Neural cell (in vitro differentiated cells): ENCODE data around the gene SH3PXD2A.

Experiments
- CTCF ChIP-seq: fragments of 450-650 bp; IDR thresholded peaks from 2 replicates; pipeline ENCODE4 v1.5.1; 2014; ENCODE audit warnings: antibody characterized with exemption, mild to moderate bottlenecking, moderate library complexity; ENCODE audit not compliant: poor library complexity, severe bottlenecking
- EP300 ChIP-seq: fragments of 450-650 bp; conservative IDR thresholded peaks from 2 replicates; pipeline ENCODE4 v1.6.1; 2014; ENCODE audit warnings: antibody characterized with exemption, mild to moderate bottlenecking, moderate library complexity; ENCODE audit not compliant: poor library complexity, severe bottlenecking
- MXI1 ChIP-seq: fragments of 450-650 bp; conservative IDR thresholded peaks from 2 replicates; pipeline ENCODE4 v1.6.1; 2014; ENCODE audit warnings: antibody characterized with exemption, mild to moderate bottlenecking; ENCODE audit not compliant: poor library complexity, severe bottlenecking
- POLR2AphosphoS5 ChIP-seq: IDR thresholded peaks from 2 replicates; pipeline ENCODE4 v1.6.1; 2012
- REST ChIP-seq: IDR thresholded peaks from 2 replicates; pipeline ENCODE4 v1.6.1; 2012; ENCODE audit warnings: borderline replicate concordance
- SMC3 ChIP-seq: fragments of 450-650 bp; conservative IDR thresholded peaks from 2 replicates; pipeline ENCODE4 v1.6.1; 2014; ENCODE audit warnings: antibody characterized with exemption, mild to moderate bottlenecking, moderate library complexity; ENCODE audit not compliant: poor library complexity
- TAF1 ChIP-seq: IDR thresholded peaks from 2 replicates; pipeline ENCODE4 v1.6.1; 2012; ENCODE audit warnings: low read depth

GRCh38 chr10:103720964-103721335 lies 134.4 kb downstream of the SH3PXD2A start:
- TF ChIP-seq EP300, result no peak
- no peak for TF ChIP-seq POLR2AphosphoS5
- no peak for TF ChIP-seq TAF1
- TF ChIP-seq SMC3, result no peak
- no peak for TF ChIP-seq REST
- TF ChIP-seq CTCF, result no peak
- no peak for TF ChIP-seq MXI1
